Renal pelvis (tissue), 4 donors: Measurements from ENCODE around the gene NET1. TPM values are rescaled to one million over a fixed set of nuclear protein-coding genes. Genes with fewer than 3 reads are reported as not detected.

Experiments used
- DNase-seq: peaks from one replicate; pipeline ENCODE4 v3.0.0-alpha.2; 2013
- polyA plus RNA-seq, 3 donors: library from polyadenylated mRNA; unstranded; fragments of 120-200 nt; gene quantifications; one replicate each; pipeline ENCODE4 v1.2.1, GENCODE V29; 2013; ENCODE audit not compliant: insufficient read length in 3 of 3

Gene NET1
- polyA plus RNA-seq, 3 donors: 123 to 139 (median 135) TPM

DNA sequence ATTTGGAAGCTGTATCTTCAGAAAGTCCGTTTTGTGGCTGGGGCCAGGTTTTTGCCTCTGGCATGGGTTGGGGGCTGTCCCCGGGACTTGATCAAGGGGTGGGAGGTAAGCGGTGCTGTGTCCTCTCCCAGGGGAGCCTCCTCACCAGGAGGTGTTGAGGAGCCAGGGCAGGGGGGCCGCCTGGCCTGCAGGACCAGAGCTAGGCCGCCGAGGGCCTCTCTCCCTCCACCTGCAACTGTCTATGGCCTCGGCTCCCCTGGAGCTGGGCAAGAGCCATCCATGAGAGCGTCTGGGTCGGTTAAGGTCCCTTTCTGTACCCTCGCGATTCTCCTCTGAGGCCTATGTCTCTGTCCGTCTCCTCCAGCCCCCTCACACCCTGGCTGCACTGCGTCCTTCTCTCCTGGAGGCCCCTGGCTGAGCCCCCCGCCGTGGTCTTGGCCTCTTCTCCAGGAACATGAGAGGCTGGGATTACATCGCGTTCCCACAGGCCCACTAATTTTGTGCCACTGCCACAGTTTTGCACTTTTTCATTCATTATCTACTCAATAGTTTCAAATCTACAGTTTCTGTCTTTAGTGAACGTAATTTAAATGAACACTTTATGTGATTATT lies 66.4 kb downstream of the NET1 start:
- no peak for DNase-seq

DNA sequence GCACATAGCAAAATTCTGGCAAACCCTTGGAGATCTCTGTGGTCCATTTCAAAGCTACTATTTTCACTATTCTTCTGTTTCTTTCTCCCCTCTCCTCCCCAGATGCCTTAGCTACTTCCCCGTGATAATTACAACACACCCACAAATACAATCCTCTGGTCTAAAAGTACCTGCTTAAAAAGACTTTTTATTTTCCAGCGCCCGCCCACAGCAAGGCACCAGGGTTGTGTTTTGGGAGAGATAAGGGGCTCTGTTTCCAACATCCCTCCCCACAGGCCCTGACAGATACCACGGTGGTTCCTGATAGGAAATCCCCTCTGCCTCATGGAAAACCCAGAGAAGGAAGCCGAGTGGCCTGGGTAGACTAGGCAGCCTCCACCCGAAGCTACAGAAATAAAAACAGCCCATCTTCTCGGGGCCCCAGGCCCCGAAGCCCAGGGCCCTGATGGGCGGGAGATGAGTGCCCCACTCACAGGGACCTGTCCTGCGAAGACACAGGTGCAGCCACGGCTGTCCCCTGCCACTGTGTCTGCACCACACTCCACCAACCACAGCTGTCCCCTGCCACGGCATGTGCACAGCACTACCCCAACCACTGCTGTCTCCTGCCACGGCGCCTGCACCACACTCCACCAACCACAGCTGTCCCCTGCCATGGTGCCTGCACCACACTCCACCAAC lies 67.3 kb downstream of the NET1 start:
- no peak for DNase-seq

DNA sequence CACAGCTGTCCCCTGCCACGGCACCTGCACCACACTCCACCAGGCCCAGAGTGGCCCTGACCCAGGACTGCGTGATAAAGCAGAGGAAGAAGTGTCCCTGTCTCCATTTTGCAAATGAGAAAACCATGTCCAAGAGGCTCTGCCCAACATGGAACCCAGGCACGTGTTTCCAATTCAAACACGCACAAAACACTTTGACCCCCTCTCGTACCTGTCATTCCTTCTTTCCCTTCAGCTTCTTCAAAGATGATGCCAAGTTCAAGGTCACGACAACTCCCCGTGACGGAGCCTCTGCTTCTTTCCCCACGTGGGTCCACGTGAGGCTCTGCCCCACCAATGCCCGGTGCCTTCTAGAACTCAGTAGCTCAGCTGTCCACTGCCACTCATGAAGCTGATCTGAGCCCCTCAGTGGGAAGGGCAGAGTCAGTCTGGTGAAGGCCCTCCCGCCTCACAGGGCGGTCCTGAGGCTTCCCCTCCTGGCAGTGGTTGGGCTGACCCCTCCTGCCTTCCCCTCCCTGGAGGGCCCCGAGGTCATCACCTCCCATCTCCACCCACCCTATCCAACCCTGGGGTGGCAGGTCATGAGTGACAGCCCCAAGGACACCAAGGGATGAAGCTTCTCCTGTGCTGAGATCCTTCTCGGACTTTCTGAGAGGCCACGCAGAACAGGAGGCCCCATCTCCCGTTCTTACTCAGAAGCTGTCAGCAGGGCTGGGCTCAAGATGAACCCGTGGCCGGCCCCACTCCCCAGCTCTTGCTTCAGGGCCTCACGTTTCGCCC lies 68.0 kb downstream of the NET1 start:
- DNase-seq: no peak

DNA sequence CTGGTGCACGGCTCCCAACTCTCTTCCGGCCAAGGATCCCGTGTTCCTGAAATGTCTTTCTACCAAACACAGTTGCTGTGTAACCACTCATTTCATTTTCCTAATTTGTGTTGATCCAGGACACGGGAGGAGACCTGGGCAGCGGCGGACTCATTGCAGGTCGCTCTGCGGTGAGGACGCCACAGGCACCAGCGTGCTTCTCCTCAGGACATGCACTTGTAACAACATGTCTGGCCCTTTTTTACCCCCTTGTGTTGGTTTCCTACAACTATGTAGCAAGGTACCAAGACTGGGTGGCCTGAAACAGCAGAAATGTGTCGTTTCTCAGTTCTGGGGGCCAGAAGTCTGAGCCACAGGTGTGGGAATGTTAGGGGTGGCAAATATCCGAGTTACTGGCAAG lies 68.8 kb downstream of the NET1 start:
- no peak for DNase-seq

DNA sequence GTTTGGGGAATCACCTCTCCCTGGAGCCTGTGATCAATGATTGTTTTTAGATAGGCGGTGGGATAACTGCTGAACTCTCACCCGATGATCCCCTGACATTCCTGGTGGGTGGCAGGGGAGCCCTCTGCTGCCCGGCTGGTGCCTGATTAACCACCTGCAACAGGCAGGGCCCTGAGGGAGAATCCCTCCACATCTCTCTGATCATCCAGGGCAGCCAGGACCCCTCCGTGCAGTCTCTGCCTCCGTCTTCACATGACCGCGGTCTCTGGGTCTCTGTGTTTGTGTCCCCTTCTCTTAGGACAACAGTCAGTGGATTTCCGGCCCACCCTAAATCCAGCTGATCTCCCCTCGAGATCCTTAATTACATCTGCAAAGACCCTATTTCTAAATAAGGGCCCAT lies 69.7 kb downstream of the NET1 start:
- no peak for DNase-seq

DNA sequence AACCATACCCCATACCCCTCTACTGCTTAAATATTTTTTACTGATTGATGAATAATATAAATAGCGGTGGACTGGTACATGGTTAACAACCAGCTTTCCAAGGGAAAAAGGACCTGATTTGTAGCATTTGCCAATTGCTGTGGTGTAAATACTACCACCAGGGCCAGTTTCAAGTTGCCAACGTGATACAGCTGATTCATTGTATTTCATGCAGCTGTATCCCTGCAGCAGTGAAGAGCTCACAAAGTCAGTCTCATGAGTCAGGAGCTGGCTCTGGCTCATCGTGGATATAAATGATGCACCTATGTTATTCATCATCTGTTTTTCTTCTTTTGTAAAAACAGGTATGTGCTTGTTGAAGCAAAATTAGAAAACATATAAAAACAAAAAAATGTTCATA lies 71.8 kb downstream of the NET1 start:
- DNase-seq: no peak

DNA sequence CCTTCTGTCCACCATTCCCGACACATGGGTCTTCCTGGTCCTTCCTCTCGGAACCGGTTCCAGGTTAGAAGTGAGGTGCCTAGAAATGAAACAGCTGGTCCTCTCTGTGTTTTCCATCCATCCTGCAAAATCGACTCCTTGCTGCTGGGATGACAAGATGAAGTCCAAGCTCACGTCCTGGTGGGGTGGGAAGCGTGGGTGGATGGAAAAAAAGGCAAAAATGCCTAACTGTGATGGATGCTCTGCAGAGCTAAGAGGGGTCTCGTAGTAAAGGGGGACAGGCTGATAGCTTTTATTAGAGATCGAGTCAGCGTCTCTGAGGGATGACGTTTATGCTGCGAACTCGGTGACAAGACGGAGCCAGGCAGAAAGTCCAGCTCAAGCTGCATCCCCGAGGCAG lies 72.9 kb downstream of the NET1 start:
- no peak for DNase-seq

DNA sequence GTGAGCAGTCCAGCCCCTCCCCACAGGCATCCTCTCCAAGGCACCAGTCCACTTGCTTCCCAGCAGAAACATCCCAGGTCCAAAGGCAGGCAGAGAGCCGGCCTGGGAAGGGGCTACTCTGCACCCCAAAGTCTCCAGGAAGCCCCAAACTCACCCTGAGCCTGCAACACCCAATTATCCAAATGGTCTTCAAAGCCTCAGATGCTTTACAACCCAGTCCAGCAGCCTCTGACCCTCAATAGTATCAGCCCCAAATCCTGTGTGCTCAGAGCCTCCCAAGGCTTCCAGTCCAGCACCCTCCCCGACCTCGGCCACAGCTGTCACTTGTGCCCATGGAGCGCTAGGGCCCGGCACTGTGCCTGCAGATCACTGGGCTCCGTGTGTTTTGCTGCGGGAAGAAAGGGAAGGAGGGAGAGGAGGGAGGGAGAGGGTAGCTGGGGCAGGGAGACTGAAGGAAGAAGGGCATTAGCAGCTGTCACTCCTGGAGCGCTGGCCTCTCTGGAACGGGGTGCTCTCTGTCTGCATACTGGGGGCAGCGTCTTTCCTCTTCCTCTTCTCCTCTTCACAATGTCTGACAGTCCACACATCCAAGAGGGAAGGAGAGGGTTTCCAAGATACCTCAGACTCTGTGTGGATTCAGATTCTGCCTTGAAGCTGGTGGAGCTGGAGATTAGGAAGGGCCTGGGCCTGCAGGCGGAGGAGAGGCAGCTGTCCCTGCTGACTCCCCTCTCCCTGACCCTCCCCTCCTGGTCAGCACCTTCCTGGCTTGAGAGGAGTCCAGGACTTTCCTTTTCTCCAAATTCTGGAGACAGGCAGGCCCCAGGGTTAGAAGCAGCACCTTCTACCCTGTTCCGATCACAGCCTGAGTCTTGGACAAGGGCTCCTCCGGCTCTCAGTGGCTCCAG lies 73.8 kb downstream of the NET1 start:
- no peak for DNase-seq

DNA sequence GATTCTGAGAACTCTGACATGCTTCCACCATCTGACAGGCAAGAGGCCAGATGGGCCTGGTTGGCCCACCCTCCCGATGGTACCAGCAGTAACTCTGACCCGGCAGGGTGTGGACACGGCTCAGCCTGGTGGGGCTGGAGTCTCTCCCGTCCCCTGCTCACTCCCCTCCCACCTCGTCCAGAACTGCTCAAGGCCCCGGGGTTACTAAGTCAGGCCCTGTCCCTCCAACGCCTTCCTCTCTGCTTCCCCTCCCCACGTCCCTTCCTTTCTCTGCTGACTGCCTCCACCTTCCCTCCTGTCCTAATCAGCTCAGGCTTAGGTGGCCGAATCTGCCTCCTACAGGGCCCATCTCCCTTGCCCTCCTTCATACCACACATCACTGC lies 74.5 kb downstream of the NET1 start:
- no peak for DNase-seq

DNA sequence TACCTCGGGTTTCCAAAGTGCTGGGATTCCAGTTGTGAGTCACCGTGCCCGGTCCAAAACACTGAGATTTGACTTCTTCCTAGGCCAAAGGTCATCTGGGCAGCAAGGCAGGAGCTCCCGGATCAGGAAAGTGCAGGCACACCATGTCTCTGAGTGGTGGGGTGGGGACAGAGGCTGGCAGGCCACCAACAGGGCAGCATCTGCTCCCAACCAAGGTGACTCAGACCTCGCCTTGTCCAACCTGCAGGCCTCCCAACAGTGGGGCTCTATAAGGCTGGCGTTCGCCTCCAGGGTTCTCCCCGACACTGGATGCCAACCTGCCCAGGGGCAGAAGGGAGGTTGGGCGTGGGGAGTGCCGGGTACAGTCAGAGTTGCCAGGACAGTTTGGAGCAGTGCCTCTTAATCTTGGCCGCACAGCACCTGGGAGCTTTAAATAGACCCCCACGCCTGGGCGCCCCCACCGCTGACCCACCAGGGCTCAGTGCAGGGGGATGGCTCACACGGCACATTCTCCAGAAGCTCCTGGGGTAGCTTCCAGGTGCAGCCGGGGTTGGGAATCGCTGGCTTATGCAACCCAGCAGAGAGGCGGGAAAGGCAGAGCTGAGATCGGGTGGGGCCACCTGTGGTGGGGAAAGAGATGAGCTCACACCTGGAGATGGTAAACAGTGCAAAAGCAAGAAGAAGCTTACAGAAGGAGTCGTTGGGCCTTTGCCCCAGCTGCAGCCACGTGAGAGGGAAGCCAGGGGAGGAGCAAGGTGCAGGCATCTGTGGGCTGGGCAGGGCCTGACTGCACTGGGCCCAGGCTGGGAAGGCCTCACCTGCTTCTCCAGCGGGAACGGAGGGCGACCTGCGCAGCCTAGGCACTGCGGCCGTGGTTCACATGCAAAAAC lies 76.2 kb downstream of the NET1 start:
- DNase-seq: no peak

DNA sequence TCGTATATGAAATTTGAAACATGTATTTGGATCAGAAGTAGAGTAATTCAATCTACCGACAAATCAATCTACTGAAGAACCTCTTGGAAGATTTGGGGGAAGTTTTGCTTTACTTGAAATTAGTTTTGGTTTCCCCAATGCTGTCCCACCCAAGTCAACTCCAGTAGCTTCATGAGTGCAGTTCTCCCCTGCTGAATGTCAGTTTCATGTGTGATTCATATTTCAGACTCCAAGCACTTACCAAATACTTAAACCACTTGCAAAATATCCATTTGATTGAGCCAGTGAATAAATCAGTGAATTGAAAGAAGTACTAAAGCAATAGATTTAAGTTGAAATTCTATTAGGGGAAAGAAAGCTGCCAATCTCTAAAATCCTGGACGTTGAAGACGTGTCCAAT lies 77.7 kb downstream of the NET1 start:
- DNase-seq: no peak

DNA sequence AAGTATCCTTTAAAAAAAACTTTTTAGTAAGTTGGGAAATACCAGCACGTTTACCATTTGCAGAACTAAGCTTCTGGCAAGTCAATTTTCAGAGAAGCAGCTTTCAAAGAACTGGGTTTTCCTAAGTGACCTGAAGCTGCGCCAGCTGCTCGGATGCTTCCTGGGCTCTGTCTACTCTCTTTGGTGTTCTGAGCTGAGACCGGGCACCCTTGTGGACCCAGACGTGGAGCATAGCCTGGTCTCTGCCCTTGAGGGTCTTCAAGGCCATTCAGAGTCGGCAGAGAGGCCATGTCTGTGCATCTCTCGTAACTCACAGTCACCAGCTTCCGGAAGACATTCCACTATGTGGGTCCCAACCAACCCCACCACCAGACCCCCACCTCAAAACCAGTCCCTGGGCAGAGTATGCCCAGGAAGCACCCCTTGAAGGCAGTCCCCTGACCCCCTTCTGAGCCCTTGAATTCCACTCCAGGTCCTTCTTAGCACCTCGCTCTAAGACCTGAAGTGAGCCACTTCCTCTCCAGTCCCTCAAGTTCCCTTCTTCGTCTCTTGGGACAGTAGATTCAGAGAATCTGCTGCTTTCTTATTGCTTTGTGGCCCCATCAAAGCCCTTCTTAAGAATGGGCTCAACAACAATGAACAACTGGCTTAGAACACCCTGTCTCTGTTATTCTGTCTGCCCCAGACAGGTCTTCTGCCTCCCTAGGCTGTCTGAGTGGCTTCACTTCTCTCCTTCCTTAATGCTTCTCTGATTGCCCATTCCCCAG lies 78.5 kb downstream of the NET1 start:
- DNase-seq: no peak

DNA sequence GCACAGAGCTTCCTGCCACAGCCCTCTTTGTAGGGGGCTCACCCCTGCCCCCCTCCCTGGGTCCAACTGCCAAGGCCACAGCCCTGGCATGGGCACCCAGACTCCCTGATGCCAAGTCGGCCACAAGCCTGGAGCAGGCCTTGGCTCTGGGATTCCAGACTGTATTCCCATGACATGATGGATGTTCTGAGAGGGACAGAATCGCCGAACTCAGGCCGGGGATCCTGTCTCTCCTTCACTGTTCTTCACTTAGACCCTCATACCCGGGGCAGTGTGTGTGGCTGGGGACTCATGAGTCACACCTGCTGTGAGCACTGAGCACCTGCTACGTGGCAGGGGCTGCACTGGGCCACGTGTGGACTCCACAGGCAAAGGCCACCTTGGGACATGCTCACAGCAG lies 79.1 kb downstream of the NET1 start:
- DNase-seq: no peak

DNA sequence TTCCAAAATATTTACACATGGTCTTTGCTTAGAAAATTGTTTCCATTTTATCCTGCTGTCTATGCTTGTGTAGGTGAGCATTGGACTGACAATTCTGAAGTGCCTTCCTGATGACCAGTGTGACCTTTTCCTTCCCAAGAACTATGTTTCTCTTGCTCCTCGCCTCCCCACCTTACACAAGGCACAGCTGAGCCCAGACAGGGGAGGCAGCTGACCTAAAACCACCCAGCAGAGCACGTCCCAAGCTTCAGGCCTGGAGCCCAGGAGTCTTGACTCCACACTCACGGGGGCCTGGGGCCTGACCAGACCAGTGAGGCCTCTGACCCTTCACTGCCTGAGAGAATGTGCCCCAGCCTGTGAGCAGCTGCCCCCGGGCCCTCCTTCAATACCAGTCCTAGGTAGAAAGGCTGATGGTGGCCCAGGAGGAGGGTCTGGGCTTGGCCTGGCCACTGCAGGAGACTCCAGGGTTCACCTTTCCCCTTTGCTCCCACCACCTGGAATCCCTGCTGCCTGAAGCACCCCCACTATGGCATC lies 80.0 kb downstream of the NET1 start:
- DNase-seq: no peak

DNA sequence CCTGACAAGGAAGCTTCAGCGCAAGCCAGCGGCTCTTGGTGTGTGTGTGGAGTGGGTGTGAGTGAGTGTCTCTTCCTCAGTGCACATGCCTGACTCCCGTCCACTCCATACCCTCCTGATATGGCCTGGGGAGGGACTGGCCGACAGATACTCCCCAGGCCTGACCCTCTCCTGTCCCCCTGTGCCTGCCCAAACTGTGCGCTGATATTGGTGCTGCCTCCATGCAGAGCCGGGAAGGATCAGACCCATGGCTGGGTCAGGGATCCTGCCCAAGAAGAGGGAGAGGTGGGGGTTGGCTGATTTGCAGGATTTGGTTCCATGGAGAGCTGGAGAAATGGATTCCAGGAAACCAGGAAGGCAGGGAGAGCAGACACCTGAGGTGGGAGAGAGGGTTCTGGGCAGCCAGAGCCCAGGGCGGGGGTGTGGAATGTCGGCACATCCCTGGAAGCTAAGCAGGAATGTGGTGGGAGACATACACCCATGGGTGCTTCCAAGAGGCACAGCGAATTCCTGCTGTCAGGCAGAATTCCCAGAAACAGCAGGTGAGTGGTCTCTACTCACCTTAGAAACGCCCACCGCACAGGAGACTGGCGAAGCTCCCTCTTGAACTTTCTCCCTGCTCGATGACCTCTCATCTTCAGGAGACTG lies 80.7 kb downstream of the NET1 start:
- no peak for DNase-seq

DNA sequence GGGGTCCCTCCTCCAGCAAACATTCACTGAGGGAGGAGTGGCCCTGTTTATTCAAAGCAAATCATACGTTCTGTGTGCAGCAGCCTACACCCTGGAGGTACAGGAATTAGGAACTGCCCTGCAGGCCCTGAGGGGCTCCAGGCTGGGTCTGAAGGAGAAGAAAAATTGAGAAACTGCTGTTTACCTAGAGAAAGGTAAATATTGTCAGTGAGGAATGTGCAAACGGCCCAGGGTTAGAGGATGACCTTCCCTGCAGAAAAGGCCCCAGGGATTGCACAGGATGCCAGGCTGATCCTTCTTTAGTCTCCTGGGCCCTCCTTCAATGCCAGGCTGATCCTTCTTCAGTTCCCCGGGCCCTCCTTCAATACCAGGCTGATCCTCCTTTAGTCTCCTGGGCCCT lies 81.3 kb downstream of the NET1 start:
- no peak for DNase-seq

DNA sequence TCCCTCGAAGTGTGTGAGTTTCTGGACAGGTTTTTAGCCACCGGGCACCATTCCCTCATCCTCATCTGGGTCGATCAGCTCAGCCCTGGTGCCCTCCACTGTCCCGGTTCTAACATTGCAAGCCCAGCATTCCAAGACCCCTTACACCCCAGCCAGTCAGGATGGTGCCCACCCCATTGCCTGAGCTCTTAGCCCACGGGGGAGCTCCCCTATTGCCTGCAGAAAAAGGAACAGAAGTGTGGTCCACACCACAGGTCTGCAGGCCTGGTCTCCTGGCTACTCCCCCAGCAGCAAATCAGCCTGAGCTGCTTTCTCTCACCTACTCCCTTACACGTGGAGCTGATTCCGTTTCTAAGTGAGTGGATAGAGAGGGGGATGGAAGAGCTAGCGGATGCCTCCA lies 82.3 kb downstream of the NET1 start:
- DNase-seq: no peak

DNA sequence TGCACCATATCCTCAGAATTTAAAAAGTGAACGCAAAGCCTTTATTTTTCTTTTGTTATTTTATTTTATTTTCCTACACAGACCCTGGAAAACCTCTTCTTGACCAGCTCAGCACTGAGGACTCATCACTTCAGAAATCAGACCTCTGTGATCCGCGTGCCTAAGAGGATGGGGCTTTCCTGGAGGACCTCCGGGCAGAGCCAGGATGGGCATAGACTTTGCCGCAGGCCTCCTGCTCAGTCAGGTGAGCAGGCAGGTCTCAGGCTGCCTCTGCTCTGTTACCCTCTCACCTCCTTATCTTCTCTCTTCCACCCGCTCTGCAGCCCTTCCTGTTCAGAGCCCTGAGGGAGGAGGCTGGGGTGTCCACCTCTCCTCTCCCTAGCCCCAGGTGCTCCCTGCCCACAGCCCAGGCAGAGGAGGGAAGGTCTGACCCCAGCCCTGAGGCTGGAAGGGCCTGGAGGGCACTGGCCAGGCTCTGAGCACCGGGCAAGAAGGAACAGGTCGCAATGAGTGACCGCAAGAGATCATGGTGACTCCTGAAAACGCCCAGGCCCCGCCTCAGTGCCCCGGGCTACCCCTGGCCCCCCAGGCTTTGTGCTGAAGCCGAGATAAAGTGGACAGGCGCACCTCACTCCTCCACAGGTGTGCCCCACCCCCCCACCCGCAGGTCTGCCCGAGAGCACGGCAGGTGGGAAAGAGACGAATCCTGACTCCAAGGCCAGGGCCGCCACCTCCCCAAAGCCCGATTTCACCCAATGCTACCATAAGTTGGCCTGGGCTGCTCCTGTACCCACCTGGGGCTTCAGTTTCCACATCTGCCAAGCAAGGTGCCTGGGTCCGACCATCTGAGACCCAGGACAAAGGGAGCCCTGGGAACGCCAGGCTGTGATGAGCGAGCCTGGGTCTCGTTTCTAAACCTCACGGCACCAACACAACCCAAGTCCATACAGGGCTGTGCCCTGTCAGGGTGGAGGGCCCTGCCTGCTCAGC lies 84.2 kb downstream of the NET1 start:
- no peak for DNase-seq
